ENCODE data around the gene EFS.

- TF ChIP-seq CTCF (IDR thresholded peaks at IDR 0.05) (no peak), POLR2A (IDR thresholded peaks at IDR 0.05) (no peak)
Observed at GRCh38 chr14:23401291-23401690, 36.3 kb upstream of the EFS start.

All from thyroid gland (tissue), 4 donors.